Activated naive CD4-positive, alpha-beta T cell treated with Interleukin-2 at 50 U/mL for 16 hours (primary cell): ENCODE results near the gene ZNF446.
"Not testable (repeated sequence)": the region's sequence is repeated elsewhere in the genome, so short reads cannot be mapped to it uniquely, and the experiment has no call there.

Experiments used
- DNase-seq: peaks from one replicate; pipeline ENCODE4 v3.0.0-alpha.2; 2020

The ZNF446 gene

DNA sequence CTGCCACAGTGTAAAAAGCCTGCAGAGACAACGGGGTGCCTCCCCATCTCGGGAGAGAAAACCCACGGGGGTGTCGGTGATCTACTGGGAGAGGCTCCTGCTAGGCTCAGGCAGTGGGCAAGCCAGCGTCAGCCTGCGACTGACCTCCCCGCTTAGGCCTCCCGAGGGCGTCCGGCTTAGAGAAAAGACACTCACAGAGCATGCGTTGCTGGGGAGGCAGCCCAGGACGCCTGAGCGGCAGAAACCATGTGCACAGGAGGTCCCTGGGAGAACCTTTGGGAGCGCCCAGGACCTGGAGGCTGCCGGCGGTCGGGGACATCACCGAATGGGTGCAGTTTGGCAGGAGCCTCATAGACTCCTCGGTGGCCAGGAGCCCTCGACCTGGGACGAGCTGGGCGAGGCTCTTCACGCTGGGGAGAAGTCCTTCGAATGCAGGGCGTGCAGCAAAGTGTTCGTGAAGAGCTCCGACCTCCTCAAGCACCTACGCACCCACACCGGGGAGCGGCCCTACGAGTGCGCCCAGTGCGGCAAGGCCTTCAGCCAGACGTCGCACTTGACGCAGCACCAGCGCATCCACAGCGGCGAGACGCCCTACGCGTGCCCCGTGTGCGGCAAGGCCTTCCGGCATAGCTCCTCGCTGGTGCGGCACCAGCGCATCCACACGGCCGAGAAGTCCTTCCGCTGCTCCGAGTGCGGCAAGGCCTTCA is 5.2 kb upstream of the ZNF446 start:
- DNase-seq = not testable (repeated sequence)

DNA sequence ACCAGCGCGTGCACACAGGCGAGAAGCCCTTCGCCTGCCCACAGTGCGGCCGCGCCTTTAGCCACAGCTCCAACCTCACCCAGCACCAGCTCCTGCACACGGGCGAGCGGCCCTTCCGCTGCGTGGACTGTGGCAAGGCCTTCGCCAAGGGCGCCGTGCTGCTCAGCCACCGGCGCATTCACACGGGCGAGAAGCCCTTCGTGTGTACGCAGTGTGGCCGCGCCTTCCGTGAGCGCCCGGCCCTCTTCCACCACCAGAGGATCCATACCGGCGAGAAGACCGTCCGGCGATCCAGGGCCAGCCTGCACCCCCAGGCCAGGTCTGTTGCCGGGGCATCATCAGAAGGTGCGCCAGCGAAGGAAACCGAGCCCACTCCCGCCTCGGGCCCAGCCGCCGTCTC is 4.4 kb upstream of the ZNF446 start:
- no peak for DNase-seq

DNA sequence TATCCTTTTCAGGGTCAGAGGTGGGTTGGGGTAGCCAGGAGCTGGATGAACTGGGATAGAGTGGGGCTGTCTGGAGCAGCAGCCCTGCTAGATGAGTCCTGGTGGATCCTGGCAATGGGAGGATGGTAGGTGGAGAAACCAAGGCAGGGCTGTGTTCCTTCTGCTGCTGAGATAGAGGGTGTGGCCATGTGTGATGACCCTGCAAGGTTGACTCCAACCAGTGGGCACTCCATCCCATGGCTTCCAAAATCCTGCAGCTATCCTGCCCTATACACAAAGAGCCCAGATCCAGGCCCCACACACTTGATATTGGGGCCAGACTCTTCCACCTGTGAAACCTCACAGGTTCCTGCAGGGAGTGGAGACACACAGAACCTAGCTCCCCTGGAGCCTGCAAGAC is 2.4 kb upstream of the ZNF446 start:
- DNase-seq = no peak

GRCh38 chr19:58474291-58474996 is 1.7 kb upstream of the ZNF446 start:
- DNase-seq = no peak

DNA sequence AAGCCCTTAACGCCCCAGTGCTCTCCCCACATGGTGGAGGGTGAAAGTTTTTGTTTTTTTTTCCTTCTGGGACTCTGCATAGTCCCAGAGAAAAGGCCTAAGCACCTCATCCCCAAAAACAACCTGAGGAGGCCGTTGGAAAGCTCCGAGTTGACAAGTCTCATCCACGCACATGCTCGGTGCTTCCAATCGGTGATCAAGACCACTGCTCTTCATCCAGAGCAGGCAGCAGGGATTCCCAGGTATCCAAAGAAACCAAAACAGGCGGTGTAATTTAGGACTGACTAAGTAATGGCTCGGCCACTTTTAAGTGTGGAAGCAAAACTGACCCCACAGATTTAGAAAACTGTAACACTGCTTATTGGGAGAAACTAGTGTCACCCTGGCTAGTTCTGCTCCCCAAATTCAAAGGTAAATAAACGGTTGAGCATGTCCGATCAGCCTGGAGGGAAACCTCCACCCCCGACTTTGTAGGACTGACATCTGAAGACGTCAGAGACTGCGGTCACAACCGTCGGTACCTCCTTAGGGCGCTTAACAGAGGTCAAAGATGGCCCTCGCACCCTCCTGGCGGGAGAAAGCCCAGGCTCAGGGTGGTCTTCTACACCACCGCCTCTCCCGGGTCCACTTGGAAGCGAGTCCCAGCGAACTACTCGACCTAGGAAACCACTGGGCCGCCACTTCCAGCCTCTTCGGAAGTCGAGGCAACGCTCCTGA is 997 bp upstream of the ZNF446 start:
- DNase-seq = no peak

- DNase-seq = no peak
These were observed 405 bp downstream of the ZNF446 start for GRCh38 chr19:58476498-58477015.

DNA sequence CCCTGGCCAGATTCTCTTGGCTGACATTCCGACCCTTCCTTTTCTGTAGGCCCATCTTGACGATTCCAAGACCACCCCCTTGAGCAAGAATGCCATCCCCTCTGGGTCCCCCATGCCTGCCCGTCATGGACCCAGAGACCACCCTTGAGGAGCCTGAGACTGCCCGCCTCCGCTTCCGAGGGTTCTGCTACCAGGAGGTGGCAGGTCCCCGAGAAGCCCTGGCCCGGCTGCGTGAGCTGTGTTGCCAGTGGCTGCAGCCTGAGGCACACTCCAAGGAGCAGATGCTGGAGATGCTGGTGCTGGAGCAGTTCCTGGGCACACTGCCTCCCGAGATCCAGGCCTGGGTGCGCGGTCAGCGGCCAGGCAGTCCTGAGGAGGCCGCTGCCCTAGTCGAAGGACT is 978 bp downstream of the ZNF446 start:
- DNase-seq = no peak

DNA sequence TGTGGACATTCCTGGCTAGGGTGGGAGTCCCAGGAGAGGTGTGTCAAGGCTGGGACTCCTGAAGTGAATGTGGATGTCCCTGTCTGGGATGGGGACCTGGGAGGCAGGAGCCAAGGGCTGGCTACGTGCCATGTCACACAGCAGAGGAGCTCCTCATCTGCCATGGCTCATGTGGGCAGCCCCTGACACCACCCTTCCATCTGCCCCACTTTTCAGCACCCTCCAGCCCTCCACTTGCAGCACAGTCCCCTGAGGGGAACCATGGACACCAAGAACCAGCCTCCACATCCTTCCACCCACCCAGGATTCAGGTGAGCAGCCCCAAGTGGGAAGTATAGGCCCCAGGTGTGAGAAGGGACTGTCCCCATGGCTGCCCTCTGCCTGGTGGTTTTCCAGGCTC is 1.7 kb downstream of the ZNF446 start:
- no peak for DNase-seq

- no peak for DNase-seq
These were observed 3.2 kb downstream of the ZNF446 start for GRCh38 chr19:58479303-58479702.

DNA sequence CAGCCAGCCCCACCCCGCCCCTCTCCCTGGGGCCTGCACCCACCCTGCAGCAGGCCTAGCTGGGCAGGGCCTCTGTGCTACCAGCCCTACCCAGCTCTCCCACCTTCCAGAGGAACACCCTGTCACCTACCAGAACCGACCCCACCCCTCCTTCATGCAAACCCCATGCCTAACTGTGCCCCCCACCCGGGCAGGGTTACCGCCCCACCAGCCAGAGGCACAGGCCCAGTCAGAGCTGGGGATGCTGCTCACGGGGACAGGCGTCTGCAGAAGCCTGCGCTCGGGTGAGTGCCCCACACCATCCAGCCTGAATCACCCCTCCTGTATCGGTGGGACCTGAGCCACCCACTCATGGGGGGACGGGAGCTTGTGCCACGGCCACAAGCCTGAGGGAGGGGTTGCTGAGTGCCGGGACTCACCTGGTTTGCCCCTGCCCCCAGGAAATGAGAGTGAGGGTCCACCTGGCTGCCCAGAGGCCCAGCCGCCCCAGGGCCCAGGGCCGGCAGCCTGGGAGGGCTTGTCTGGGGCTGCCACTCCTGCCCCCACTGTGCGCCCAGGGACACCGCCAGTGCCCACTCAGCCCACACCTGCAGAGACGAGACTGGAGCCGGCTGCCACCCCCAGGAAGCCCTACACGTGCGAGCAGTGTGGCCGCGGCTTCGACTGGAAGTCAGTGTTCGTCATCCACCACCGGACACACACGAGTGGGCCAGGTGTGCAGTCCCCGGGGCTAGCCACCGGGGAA is 3.8 kb downstream of the ZNF446 start:
- DNase-seq = no peak

- no peak for DNase-seq
These were observed 4.3 kb downstream of the ZNF446 start for GRCh38 chr19:58480481-58480830.

- no peak for DNase-seq
These were observed 4.7 kb downstream of the ZNF446 start for GRCh38 chr19:58480831-58481230.

GRCh38 chr19:58482372-58482771 is 6.2 kb downstream of the ZNF446 start:
- no peak for DNase-seq

DNA sequence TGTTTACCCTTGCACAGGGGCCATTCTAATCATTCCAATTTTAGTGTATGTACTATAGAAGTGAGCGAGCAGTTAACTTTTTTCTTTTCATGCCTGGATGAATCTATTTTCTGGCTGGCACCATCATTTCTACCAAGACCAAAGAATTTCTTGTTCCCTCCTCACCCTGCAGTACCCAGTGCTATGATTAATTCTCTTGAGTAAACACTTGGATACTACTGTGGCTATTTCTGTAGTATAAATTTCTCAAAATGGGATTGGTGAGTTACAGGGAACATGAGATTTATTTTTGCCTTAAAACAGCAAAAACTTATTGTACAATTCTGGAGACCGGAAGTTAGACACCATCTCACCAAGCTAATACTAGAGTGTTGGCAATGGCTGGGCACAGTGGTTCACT is 7.6 kb downstream of the ZNF446 start:
- no peak for DNase-seq

DNA sequence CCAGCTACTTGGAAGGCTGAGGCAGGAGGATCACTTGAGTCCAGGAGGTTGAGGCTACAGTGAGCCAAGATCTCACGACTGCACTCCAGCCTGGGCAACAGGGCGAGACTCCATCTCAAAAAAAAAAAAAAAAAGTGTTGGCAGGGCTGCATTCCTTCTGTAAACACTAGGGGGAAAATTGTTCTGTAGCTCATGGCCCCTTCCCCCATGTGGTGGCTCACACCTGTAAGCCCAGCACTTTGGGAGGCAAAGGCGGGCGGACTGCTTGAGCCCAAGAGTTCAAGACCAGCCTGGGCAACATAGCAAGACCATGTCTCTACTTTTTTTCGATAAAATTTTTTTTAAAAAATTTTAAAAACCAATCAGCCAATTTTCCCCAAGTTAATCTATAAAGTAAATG is 8.2 kb downstream of the ZNF446 start:
- DNase-seq = not testable (repeated sequence)

- no peak for DNase-seq
These were observed 15.2 kb downstream of the ZNF446 start for GRCh38 chr19:58491393-58491792.

- DNase-seq = no peak
These were observed 16.1 kb downstream of the ZNF446 start for GRCh38 chr19:58492265-58492664.

DNA sequence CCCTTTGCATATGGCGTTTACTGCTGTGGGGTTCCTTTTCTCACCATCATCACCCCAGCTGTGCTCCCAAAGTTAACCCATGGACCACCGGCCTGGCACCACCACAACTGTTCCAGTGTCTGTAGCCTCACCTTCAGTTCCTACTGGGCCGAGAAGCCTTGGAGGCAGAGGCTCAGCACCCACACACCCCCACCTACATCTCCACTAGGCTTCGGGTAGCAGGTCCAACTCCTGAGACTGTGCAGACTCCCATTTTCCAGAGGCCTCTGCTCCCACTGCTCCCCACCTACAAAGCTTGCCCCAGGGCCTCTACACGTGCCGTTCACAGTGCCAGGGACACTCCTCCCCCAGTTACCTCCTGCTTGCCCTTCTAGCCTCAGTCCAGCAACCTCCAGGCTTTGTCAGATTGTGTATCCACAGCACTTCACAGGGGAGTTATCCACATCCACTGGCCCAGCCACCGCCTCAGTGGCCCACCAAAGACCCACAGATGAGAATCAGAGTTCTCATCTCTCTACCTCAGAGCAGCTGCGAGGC is 21.6 kb downstream of the ZNF446 start:
- no peak for DNase-seq

- DNase-seq = no peak
These were observed 22.3 kb downstream of the ZNF446 start for GRCh38 chr19:58498316-58499020.

DNA sequence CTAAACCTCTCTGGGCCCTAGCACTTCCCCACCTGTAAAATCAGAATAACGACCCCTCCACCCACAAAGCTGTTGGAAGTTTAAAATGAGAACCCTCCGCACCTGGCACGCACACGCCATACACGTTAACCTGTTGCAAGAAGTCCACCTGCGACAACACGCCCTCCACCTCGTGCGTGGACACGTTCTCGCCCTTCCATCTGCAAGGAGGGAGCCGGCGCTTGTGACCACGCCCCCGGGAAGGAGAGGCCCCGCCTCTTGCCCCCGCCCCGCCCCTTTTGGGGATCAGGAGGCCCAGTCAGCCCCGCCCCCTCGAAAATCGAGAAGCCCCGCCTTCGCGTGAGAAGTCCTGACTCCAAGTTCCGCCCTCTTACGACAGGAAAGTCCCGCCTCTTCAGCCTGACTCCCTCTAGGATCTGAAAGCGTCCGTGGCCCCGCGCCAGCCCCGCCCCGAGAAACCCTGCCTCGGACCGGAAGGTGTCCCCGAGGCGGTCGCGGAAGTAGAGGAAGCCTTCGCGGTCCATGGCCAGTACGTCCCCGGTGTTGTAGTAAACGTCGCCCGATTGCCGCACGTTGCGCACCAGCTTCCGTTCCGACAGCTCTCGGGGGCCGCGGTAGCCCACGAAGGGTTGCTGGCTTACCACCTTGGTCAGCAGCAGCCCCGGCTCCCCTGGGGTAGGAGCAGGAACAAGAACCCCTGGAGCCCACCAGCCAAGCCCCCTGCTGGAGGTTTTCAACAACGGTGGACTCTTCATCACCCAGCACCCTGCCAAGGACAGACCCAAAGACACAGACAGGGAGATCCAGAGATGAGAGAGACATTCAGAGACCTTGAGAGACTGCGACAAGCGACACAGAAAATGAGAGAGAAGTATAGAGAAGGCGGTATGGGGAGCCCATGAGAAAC is 23.1 kb downstream of the ZNF446 start:
- DNase-seq = peak; percentile 98

GRCh38 chr19:58500242-58500641 is 24.1 kb downstream of the ZNF446 start:
- DNase-seq = no peak
